SJSA1 (cell line): ENCODE data around the gene FBLIM1. TPM values are rescaled to one million over a fixed set of nuclear protein-coding genes. Genes with fewer than 3 reads are reported as not detected.
"Not testable (repeated sequence)": the region's sequence is repeated elsewhere in the genome, so short reads cannot be mapped to it uniquely, and the experiment has no call there.

Source experiments
- DNase-seq, 2 experiments: peaks; one replicate each; pipeline ENCODE4 v3.0.0-alpha.2; 2015 to 2020; ENCODE audit warnings: low spot score in 2 of 2, low read depth in 1 of 2
- H3K27ac ChIP-seq: fragments of 250-450 bp; sonication (Bioruptor Pico); 2 replicates; pipeline ENCODE4 v1.5.1; 2020; ENCODE audit warnings: mild to moderate bottlenecking, moderate library complexity
- H3K27me3 ChIP-seq: fragments of 250-450 bp; sonication (Bioruptor Pico); replicated peaks from 2 replicates; pipeline ENCODE4 v1.5.1; 2020; ENCODE audit warnings: mild to moderate bottlenecking, moderate library complexity
- H3K36me3 ChIP-seq: fragments of 250-450 bp; sonication (Bioruptor Pico); 2 replicates; pipeline ENCODE4 v1.5.1; 2020; ENCODE audit warnings: mild to moderate bottlenecking
- H3K4me1 ChIP-seq: fragments of 250-450 bp; sonication (Bioruptor Pico); replicated peaks from 2 replicates; pipeline ENCODE4 v1.6.1; 2021; ENCODE audit warnings: mild to moderate bottlenecking
- H3K4me3 ChIP-seq: fragments of 250-450 bp; sonication (Bioruptor Pico); 2 replicates; pipeline ENCODE4 v1.5.1; 2020; ENCODE audit warnings: mild to moderate bottlenecking
- H3K9me3 ChIP-seq: fragments of 250-450 bp; sonication (Bioruptor Pico); replicated peaks from 2 replicates; pipeline ENCODE4 v1.5.1; 2020; ENCODE audit warnings: mild to moderate bottlenecking
- total RNA-seq: library from RNA; depleted of rRNA; stranded (reverse); fragments of >200 nt; shearing (Covaris generic); gene quantifications from 2 replicates; pipeline ENCODE4 v1.2.3, GENCODE V29; 2014

The FBLIM1 gene
- total RNA-seq, 1 experiment from 2014 or later = 66.6 TPM

- no peak overlapping the region for H3K4me3 ChIP-seq
- H3K27me3 ChIP-seq = no peaks in the 10 kb centered on the region
- H3K4me1 ChIP-seq = peaks cover 10% of the 10 kb centered on the region
- no peaks in the 10 kb centered on the region for H3K9me3 ChIP-seq
- DNase-seq = peak in 1 of 2 experiments; percentile 48
- no peak overlapping the region for H3K27ac ChIP-seq
- H3K36me3 ChIP-seq = no peaks in the 10 kb centered on the region
Observed at GRCh38 chr1:15808955-15809354, 50.4 kb downstream of the FBLIM1 start.

- no peak overlapping the region for H3K4me3 ChIP-seq
- DNase-seq = no peak
- H3K4me1 ChIP-seq = peaks cover 10% of the 10 kb centered on the region
Observed at GRCh38 chr1:15810073-15810472, 51.5 kb downstream of the FBLIM1 start.

GRCh38 chr1:15816674-15817073 lies 58.1 kb downstream of the FBLIM1 start:
- Histone ChIP-seq H3K27ac (no peak overlapping the region), H3K27me3 (no peaks in the 10 kb centered on the region), H3K36me3 (no peaks in the 10 kb centered on the region), H3K4me3 (no peak overlapping the region), H3K4me1 (no peaks in the 10 kb centered on the region), H3K9me3 (no peaks in the 10 kb centered on the region)
- DNase-seq = no peak

More at GRCh38 chr1:15810073-15810472, 51.5 kb downstream of the FBLIM1 start:
- no peaks in the 10 kb centered on the region for H3K9me3 ChIP-seq
- no peaks in the 10 kb centered on the region for H3K36me3 ChIP-seq
- H3K27ac ChIP-seq = no peak overlapping the region
- H3K27me3 ChIP-seq = no peaks in the 10 kb centered on the region

GRCh38 chr1:15820478-15820877 lies 61.9 kb downstream of the FBLIM1 start:
- Histone ChIP-seq H3K27ac (no peak overlapping the region), H3K4me3 (no peak overlapping the region), H3K9me3 (no peaks in the 10 kb centered on the region), H3K4me1 (no peaks in the 10 kb centered on the region), H3K27me3 (no peaks in the 10 kb centered on the region), H3K36me3 (no peaks in the 10 kb centered on the region)
- no peak for DNase-seq

GRCh38 chr1:15825800-15826199 lies 67.2 kb downstream of the FBLIM1 start:
- Histone ChIP-seq H3K27ac (no peak overlapping the region), H3K36me3 (no peaks in the 10 kb centered on the region), H3K4me3 (no peak overlapping the region), H3K27me3 (no peaks in the 10 kb centered on the region), H3K9me3 (no peaks in the 10 kb centered on the region), H3K4me1 (no peaks in the 10 kb centered on the region)
- no peak for DNase-seq

GRCh38 chr1:15826810-15827507 lies 68.4 kb downstream of the FBLIM1 start:
- H3K4me3 ChIP-seq = no peak overlapping the region
- no peaks in the 10 kb centered on the region for H3K9me3 ChIP-seq
- H3K27ac ChIP-seq = no peak overlapping the region
- H3K36me3 ChIP-seq = no peaks in the 10 kb centered on the region
- no peak for DNase-seq
- no peaks in the 10 kb centered on the region for H3K27me3 ChIP-seq
- H3K4me1 ChIP-seq = peaks cover 6% of the 10 kb centered on the region

GRCh38 chr1:15827567-15827966 lies 69.0 kb downstream of the FBLIM1 start:
- H3K27ac ChIP-seq, DNase-seq, H3K27me3 ChIP-seq, H3K36me3 ChIP-seq, H3K4me3 ChIP-seq, H3K9me3 ChIP-seq: not testable (repeated sequence)
- H3K4me1 ChIP-seq = peaks cover 12% of the 10 kb centered on the region

GRCh38 chr1:15828931-15829330 lies 70.3 kb downstream of the FBLIM1 start:
- peaks cover 20% of the 10 kb centered on the region for H3K4me1 ChIP-seq
- H3K4me3 ChIP-seq, H3K27ac ChIP-seq, H3K9me3 ChIP-seq, DNase-seq, H3K27me3 ChIP-seq, H3K36me3 ChIP-seq: not testable (repeated sequence)

GRCh38 chr1:15830258-15830657 lies 71.7 kb downstream of the FBLIM1 start:
- no peaks in the 10 kb centered on the region for H3K36me3 ChIP-seq

GRCh38 chr1:15833069-15833679 lies 74.6 kb downstream of the FBLIM1 start:
- Histone ChIP-seq H3K36me3 (no peaks in the 10 kb centered on the region), H3K27ac (peak overlapping the region; percentile 70)
- peak in 1 of 2 experiments; percentile 11 for DNase-seq

More at GRCh38 chr1:15830258-15830657, 71.7 kb downstream of the FBLIM1 start:
- no peak for DNase-seq
- no peaks in the 10 kb centered on the region for H3K9me3 ChIP-seq
- no peak overlapping the region for H3K27ac ChIP-seq
- no peaks in the 10 kb centered on the region for H3K27me3 ChIP-seq
- no peak overlapping the region for H3K4me3 ChIP-seq
- H3K4me1 ChIP-seq = peaks cover 26% of the 10 kb centered on the region

GRCh38 chr1:15833842-15834405 lies 75.3 kb downstream of the FBLIM1 start:
- H3K27me3 ChIP-seq = no peaks in the 10 kb centered on the region
- no peaks in the 10 kb centered on the region for H3K36me3 ChIP-seq
- H3K9me3 ChIP-seq = no peaks in the 10 kb centered on the region
- no peak for DNase-seq
- H3K27ac ChIP-seq = peak overlapping the region; percentile 90
- peaks cover 36% of the 10 kb centered on the region for H3K4me1 ChIP-seq
- H3K4me3 ChIP-seq = peak overlapping the region; percentile 62

More at GRCh38 chr1:15833069-15833679, 74.6 kb downstream of the FBLIM1 start:
- Histone ChIP-seq H3K4me3 (no peak overlapping the region), H3K9me3 (no peaks in the 10 kb centered on the region), H3K27me3 (no peaks in the 10 kb centered on the region), H3K4me1 (peaks cover 36% of the 10 kb centered on the region)

GRCh38 chr1:15834406-15835204 lies 76.0 kb downstream of the FBLIM1 start:
- Histone ChIP-seq H3K27me3 (no peaks in the 10 kb centered on the region), H3K9me3 (no peaks in the 10 kb centered on the region), H3K36me3 (no peaks in the 10 kb centered on the region), H3K27ac (peak overlapping the region; percentile 90), H3K4me3 (peak overlapping the region; percentile 62), H3K4me1 (peaks cover 36% of the 10 kb centered on the region)
- DNase-seq = peak; percentile 93 to 96

GRCh38 chr1:15835205-15835740 lies 76.7 kb downstream of the FBLIM1 start:
- no peaks in the 10 kb centered on the region for H3K27me3 ChIP-seq
- H3K27ac ChIP-seq = peak overlapping the region; percentile 90
- no peak for DNase-seq
- no peaks in the 10 kb centered on the region for H3K36me3 ChIP-seq
- no peaks in the 10 kb centered on the region for H3K9me3 ChIP-seq
- H3K4me1 ChIP-seq = peaks cover 36% of the 10 kb centered on the region
- peak overlapping the region; percentile 62 for H3K4me3 ChIP-seq
